BLaER1 (cell line): ENCODE data around the gene ADGRL1.
"Not testable (repeated sequence)": the region's sequence is repeated elsewhere in the genome, so short reads cannot be mapped to it uniquely, and the experiment has no call there.

Experiments used
- H3K27ac ChIP-seq: shearing (Covaris generic); formaldehyde crosslinking; 2 replicates; pipeline ENCODE4 v1.8.1; 2022
- H3K27me3 ChIP-seq: shearing (Covaris generic); formaldehyde crosslinking; 2 replicates; pipeline ENCODE4 v1.8.1; 2022
- H3K36me3 ChIP-seq: shearing (Covaris generic); formaldehyde crosslinking; 2 replicates; pipeline ENCODE4 v1.8.1; 2022
- H3K4me1 ChIP-seq: shearing (Covaris generic); formaldehyde crosslinking; 2 replicates; pipeline ENCODE4 v1.8.1; 2022
- H3K4me2 ChIP-seq: shearing (Covaris generic); formaldehyde crosslinking; 2 replicates; pipeline ENCODE4 v1.8.1; 2022
- H3K4me3 ChIP-seq: shearing (Covaris generic); formaldehyde crosslinking; 2 replicates; pipeline ENCODE4 v1.8.1; 2022
- H3K9ac ChIP-seq: shearing (Covaris generic); formaldehyde crosslinking; 2 replicates; pipeline ENCODE4 v1.8.1; 2022
- H3K9me3 ChIP-seq: shearing (Covaris generic); formaldehyde crosslinking; 2 replicates; pipeline ENCODE4 v1.8.1; 2022
- H4K20me1 ChIP-seq: shearing (Covaris generic); formaldehyde crosslinking; 2 replicates; pipeline ENCODE4 v1.8.1; 2022
- Cebpa-rat ChIP-seq: shearing (Covaris generic); IDR thresholded peaks from 2 replicates; pipeline ENCODE4 v1.8.1; 2022

The ADGRL1 gene

GRCh38 chr19:14148751-14149410 lies 57.1 kb downstream of the ADGRL1 start:
- Histone ChIP-seq H3K9me3 (no peaks in the 10 kb centered on the region), H3K36me3 (peaks cover 23% of the 10 kb centered on the region), H3K9ac (peak overlapping the region; percentile 72), H3K27me3 (no peaks in the 10 kb centered on the region), H4K20me1 (peaks cover 8% of the 10 kb centered on the region; the same call in 1 of the 2 replicates), H3K4me3 (peak overlapping the region; percentile 56), H3K4me1 (peaks cover 61% of the 10 kb centered on the region), H3K27ac (peak overlapping the region; percentile 79), H3K4me2 (peak overlapping the region; percentile 96)
- no peak for TF ChIP-seq Cebpa-rat

GRCh38 chr19:14147797-14148605 lies 58.0 kb downstream of the ADGRL1 start:
- no peak for TF ChIP-seq Cebpa-rat
- no peaks in the 10 kb centered on the region for H3K9me3 ChIP-seq
- H3K4me3 ChIP-seq, result no peak overlapping the region
- H4K20me1 ChIP-seq, result peaks cover 8% of the 10 kb centered on the region; the same call in 1 of the 2 replicates
- no peaks in the 10 kb centered on the region for H3K27me3 ChIP-seq
- H3K9ac ChIP-seq, result peak overlapping the region; percentile 72
- H3K27ac ChIP-seq, result peak overlapping the region; percentile 79
- H3K4me1 ChIP-seq, result peaks cover 61% of the 10 kb centered on the region
- peak overlapping the region; percentile 96 for H3K4me2 ChIP-seq
- H3K36me3 ChIP-seq, result peaks cover 19% of the 10 kb centered on the region

GRCh38 chr19:14146789-14147216 lies 59.2 kb downstream of the ADGRL1 start:
- Histone ChIP-seq H3K9me3 (no peaks in the 10 kb centered on the region), H3K4me1 (peaks cover 55% of the 10 kb centered on the region), H3K36me3 (peaks cover 7% of the 10 kb centered on the region), H3K27me3 (no peaks in the 10 kb centered on the region), H3K9ac (no peak overlapping the region), H3K27ac (no peak overlapping the region), H4K20me1 (peaks cover 9% of the 10 kb centered on the region; the same call in 1 of the 2 replicates), H3K4me2 (peak overlapping the region; percentile 96), H3K4me3 (no peak overlapping the region)
- TF ChIP-seq Cebpa-rat, result no peak

- H3K4me3 ChIP-seq, H3K9ac ChIP-seq, H3K4me2 ChIP-seq, H3K9me3 ChIP-seq, H3K36me3 ChIP-seq, H3K27me3 ChIP-seq, H3K27ac ChIP-seq: not testable (repeated sequence)
- H3K4me1 ChIP-seq, result peaks cover 55% of the 10 kb centered on the region
- peaks cover 15% of the 10 kb centered on the region; the same call in 1 of the 2 replicates for H4K20me1 ChIP-seq
These were observed 59.8 kb downstream of the ADGRL1 start for GRCh38 chr19:14146169-14146568.

- H3K4me2 ChIP-seq, result no peak overlapping the region
- H3K4me1 ChIP-seq, result peaks cover 49% of the 10 kb centered on the region
- no peaks in the 10 kb centered on the region for H3K9me3 ChIP-seq
- H4K20me1 ChIP-seq, result peaks cover 16% of the 10 kb centered on the region; the same call in 1 of the 2 replicates
- H3K9ac ChIP-seq, result no peak overlapping the region
- no peaks in the 10 kb centered on the region for H3K36me3 ChIP-seq
- no peak overlapping the region for H3K27ac ChIP-seq
- H3K4me3 ChIP-seq, result no peak overlapping the region
- no peaks in the 10 kb centered on the region for H3K27me3 ChIP-seq
- TF ChIP-seq Cebpa-rat, result no peak
These were observed 60.6 kb downstream of the ADGRL1 start for GRCh38 chr19:14145381-14145780.

GRCh38 chr19:14142262-14143190 lies 63.4 kb downstream of the ADGRL1 start:
- Histone ChIP-seq H3K4me2 (no peak overlapping the region), H3K4me3 (no peak overlapping the region)
- no peak for TF ChIP-seq Cebpa-rat

GRCh38 chr19:14141041-14141440 lies 64.9 kb downstream of the ADGRL1 start:
- Histone ChIP-seq H4K20me1 (peaks cover 18% of the 10 kb centered on the region; the same call in 1 of the 2 replicates), H3K27me3 (no peaks in the 10 kb centered on the region), H3K27ac (no peak overlapping the region), H3K9ac (no peak overlapping the region), H3K9me3 (no peaks in the 10 kb centered on the region), H3K4me3 (no peak overlapping the region), H3K4me2 (no peak overlapping the region), H3K36me3 (peaks cover 4% of the 10 kb centered on the region; the same call in 1 of the 2 replicates), H3K4me1 (peaks cover 33% of the 10 kb centered on the region)
- no peak for TF ChIP-seq Cebpa-rat

More at GRCh38 chr19:14142262-14143190, 63.4 kb downstream of the ADGRL1 start:
- no peaks in the 10 kb centered on the region for H3K9me3 ChIP-seq
- peaks cover 26% of the 10 kb centered on the region; the same call in 1 of the 2 replicates for H4K20me1 ChIP-seq
- H3K27ac ChIP-seq, result no peak overlapping the region
- peaks cover 45% of the 10 kb centered on the region for H3K4me1 ChIP-seq
- no peaks in the 10 kb centered on the region for H3K27me3 ChIP-seq
- H3K9ac ChIP-seq, result 0 out of 2 replicates have a peak overlapping the region, but pooled peaks have one; percentile 44
- peaks cover 4% of the 10 kb centered on the region; the same call in 1 of the 2 replicates for H3K36me3 ChIP-seq

GRCh38 chr19:14139944-14140343 lies 66.0 kb downstream of the ADGRL1 start:
- no peak for TF ChIP-seq Cebpa-rat
- H4K20me1 ChIP-seq, result peaks cover 18% of the 10 kb centered on the region; the same call in 1 of the 2 replicates
- H3K9me3 ChIP-seq, result no peaks in the 10 kb centered on the region
- H3K4me3 ChIP-seq, result no peak overlapping the region
- no peak overlapping the region for H3K4me2 ChIP-seq
- H3K27me3 ChIP-seq, result no peaks in the 10 kb centered on the region
- H3K27ac ChIP-seq, result no peak overlapping the region
- peaks cover 43% of the 10 kb centered on the region for H3K4me1 ChIP-seq
- H3K9ac ChIP-seq, result no peak overlapping the region
- peaks cover 4% of the 10 kb centered on the region; the same call in 1 of the 2 replicates for H3K36me3 ChIP-seq
